ENCODE measurements around the gene CCT7.

CCT7 gene

DNA sequence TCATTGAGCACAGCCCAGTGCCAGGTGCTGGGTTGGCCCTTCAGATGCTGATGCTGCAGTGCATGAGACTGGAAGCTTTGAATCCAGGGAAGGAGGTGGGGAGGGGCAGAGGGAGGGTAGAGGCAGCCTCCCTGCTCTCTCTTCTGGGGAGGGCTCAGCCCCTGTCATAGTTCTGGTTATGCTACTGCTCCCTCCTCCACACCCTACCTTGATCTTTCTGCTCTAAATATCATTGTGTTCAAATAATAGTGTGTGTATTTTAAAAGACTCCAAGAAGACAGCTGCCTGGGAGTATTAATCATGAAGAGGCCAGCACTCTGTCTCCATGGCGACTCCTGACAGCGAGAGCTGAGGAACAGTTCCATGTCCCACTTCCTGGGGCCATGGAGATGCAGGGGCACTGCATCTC is 63.0 kb downstream of the CCT7 start:
- Histone ChIP-seq H3K9me3 (ENCODE audit: insufficient read depth, low read length) (no peaks in the 10 kb centered on the region), H3K79me2 (ENCODE audit: low read length) (no peaks in the 10 kb centered on the region), H2AFZ (ENCODE audit: low read depth, low read length) (no peak overlapping the region), H3K9ac (ENCODE audit: low read length) (no peak overlapping the region), H3K36me3 (replicated peaks; ENCODE audit: low read depth, low read length) (no peaks in the 10 kb centered on the region), H3K27me3 (ENCODE audit: low read depth, low read length) (peaks cover 40% of the 10 kb centered on the region), H3K4me1 (ENCODE audit: low read length) (no peaks in the 10 kb centered on the region), H4K20me1 (ENCODE audit: insufficient read depth, low read length) (no peaks in the 10 kb centered on the region), H3K4me3 (ENCODE audit: low read length) (no peak overlapping the region), H3K4me2 (ENCODE audit: low read length) (no peak overlapping the region), H3K27ac (ENCODE audit: low read length) (no peak overlapping the region)
- TF ChIP-seq, protein P1, sequence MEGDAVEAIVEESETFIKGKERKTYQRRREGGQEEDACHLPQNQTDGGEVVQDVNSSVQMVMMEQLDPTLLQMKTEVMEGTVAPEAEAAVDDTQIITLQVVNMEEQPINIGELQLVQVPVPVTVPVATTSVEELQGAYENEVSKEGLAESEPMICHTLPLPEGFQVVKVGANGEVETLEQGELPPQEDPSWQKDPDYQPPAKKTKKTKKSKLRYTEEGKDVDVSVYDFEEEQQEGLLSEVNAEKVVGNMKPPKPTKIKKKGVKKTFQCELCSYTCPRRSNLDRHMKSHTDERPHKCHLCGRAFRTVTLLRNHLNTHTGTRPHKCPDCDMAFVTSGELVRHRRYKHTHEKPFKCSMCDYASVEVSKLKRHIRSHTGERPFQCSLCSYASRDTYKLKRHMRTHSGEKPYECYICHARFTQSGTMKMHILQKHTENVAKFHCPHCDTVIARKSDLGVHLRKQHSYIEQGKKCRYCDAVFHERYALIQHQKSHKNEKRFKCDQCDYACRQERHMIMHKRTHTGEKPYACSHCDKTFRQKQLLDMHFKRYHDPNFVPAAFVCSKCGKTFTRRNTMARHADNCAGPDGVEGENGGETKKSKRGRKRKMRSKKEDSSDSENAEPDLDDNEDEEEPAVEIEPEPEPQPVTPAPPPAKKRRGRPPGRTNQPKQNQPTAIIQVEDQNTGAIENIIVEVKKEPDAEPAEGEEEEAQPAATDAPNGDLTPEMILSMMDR (IDR thresholded peaks at IDR 0.05; ENCODE audit: low read depth, low read length), result no peak
- TF ChIP-seq EZH2phosphoT487 (IDR thresholded peaks at IDR 0.05; ENCODE audit: low read depth), result no peak

DNA sequence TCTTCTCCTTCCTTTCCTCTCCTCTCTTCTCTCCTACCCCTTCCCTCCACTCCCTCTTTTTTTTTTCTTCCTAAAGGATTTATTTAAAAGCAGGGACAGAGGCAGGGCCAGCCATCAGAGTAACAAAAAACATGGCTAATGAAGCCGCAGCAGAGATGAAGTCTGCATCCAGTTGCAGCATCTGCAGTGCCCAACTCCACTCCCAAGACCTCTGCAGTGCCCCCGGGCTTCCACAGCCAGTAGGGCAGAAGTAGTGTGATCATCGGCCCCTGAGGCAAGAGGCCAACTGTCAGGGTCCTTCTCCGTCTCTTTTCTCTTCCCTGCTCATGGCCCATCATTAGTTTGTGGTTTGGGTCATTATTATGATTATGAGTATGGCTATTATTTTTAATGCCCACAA is 63.5 kb downstream of the CCT7 start:
- Histone ChIP-seq H4K20me1 (ENCODE audit: insufficient read depth, low read length) (no peaks in the 10 kb centered on the region), H3K4me3 (ENCODE audit: low read length) (no peak overlapping the region), H3K36me3 (replicated peaks; ENCODE audit: low read depth, low read length) (no peaks in the 10 kb centered on the region), H3K9me3 (ENCODE audit: insufficient read depth, low read length) (no peaks in the 10 kb centered on the region), H3K79me2 (ENCODE audit: low read length) (no peaks in the 10 kb centered on the region), H3K4me2 (ENCODE audit: low read length) (no peak overlapping the region), H3K27me3 (ENCODE audit: low read depth, low read length) (peaks cover 39% of the 10 kb centered on the region), H2AFZ (ENCODE audit: low read depth, low read length) (no peak overlapping the region), H3K9ac (ENCODE audit: low read length) (no peak overlapping the region), H3K4me1 (ENCODE audit: low read length) (no peaks in the 10 kb centered on the region), H3K27ac (ENCODE audit: low read length) (no peak overlapping the region)
- TF ChIP-seq, protein P1 (IDR thresholded peaks at IDR 0.05; ENCODE audit: low read depth, low read length), result no peak
- TF ChIP-seq EZH2phosphoT487 (IDR thresholded peaks at IDR 0.05; ENCODE audit: low read depth), result no peak

DNA sequence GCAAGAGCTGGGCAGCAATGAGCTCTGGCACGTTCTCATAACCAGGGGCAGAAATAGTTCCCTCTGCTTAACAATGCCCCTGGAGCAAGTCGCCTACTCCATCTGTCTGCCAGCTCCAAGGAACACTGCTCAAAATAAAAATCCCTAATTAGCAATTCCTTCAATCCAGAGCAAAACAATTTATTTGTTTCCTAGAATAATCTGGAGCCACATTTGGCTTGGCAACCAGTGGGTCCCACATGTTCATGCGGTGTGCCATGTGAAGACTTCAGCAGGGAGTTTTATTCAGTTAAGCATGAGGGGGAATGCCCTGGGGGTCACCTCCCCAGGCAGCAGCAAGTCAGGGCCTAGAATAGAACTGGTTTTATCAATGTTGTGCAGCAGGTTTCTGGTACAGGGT is 66.8 kb downstream of the CCT7 start:
- Histone ChIP-seq H3K9me3 (ENCODE audit: insufficient read depth, low read length) (no peaks in the 10 kb centered on the region), H3K27me3 (ENCODE audit: low read depth, low read length) (peaks cover 17% of the 10 kb centered on the region), H3K9ac (ENCODE audit: low read length) (no peak overlapping the region), H3K4me3 (ENCODE audit: low read length) (no peak overlapping the region), H3K36me3 (replicated peaks; ENCODE audit: low read depth, low read length) (no peaks in the 10 kb centered on the region), H3K4me1 (ENCODE audit: low read length) (no peaks in the 10 kb centered on the region), H3K27ac (ENCODE audit: low read length) (no peak overlapping the region), H3K79me2 (ENCODE audit: low read length) (no peaks in the 10 kb centered on the region), H3K4me2 (ENCODE audit: low read length) (no peak overlapping the region), H2AFZ (ENCODE audit: low read depth, low read length) (no peak overlapping the region), H4K20me1 (ENCODE audit: insufficient read depth, low read length) (no peaks in the 10 kb centered on the region)
- TF ChIP-seq EZH2phosphoT487 (IDR thresholded peaks at IDR 0.05; ENCODE audit: low read depth), result no peak
- TF ChIP-seq, protein P1 (IDR thresholded peaks at IDR 0.05; ENCODE audit: low read depth, low read length), result no peak

DNA sequence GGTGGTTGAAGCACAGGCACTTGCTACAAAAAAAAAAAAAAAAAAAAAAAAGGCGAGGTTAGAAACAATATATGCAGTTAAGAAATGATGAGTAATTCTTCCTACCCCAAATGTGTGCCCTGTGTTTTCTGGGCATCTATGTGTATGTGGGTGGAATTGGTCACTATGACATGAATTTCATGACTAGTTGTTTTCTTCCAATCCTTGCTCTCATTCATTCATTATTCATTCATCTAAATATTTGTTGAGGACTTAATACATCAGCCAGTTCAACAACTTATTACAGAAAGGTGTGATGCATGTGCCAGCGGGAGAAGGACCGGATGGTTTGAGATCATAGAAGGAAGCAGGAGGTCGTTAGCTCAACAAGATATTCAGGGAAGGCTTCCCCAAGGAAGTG is 67.5 kb downstream of the CCT7 start:
- peaks cover 11% of the 10 kb centered on the region for H3K27me3 ChIP-seq (ENCODE audit: low read depth, low read length)
- no peak for TF ChIP-seq EZH2phosphoT487 (IDR thresholded peaks at IDR 0.05; ENCODE audit: low read depth)
- TF ChIP-seq, protein P1 (IDR thresholded peaks at IDR 0.05; ENCODE audit: low read depth, low read length), result no peak

More for the DNA sequence above, 67.5 kb downstream of the CCT7 start:
- no peaks in the 10 kb centered on the region for H3K79me2 ChIP-seq (ENCODE audit: low read length)
- H3K4me2 ChIP-seq (ENCODE audit: low read length), result no peak overlapping the region
- no peaks in the 10 kb centered on the region for H3K36me3 ChIP-seq (replicated peaks; ENCODE audit: low read depth, low read length)
- no peak overlapping the region for H2AFZ ChIP-seq (ENCODE audit: low read depth, low read length)
- no peak overlapping the region for H3K9ac ChIP-seq (ENCODE audit: low read length)
- H3K9me3 ChIP-seq (ENCODE audit: insufficient read depth, low read length), result no peaks in the 10 kb centered on the region
- no peaks in the 10 kb centered on the region for H3K4me1 ChIP-seq (ENCODE audit: low read length)
- no peaks in the 10 kb centered on the region for H4K20me1 ChIP-seq (ENCODE audit: insufficient read depth, low read length)
- no peak overlapping the region for H3K27ac ChIP-seq (ENCODE audit: low read length)
- H3K4me3 ChIP-seq (ENCODE audit: low read length), result no peak overlapping the region
